GM12891 (cell line): ENCODE measurements around the gene DNAJB12.

ENCODE experiments used
- PAX5 ChIP-seq: IDR thresholded peaks from 2 replicates; pipeline ENCODE4 v1.6.1; 2011; ENCODE audit warnings: low read length, moderate library complexity, mild to moderate bottlenecking; ENCODE audit not compliant: insufficient read depth, severe bottlenecking
- POLR2A ChIP-seq: IDR thresholded peaks from 2 replicates; pipeline ENCODE4 v1.6.1; 2011; ENCODE audit warnings: low read depth, low read length, control low read depth
- POLR2AphosphoS5 ChIP-seq: IDR thresholded peaks from 2 replicates; pipeline ENCODE4 v1.6.1; 2011; ENCODE audit warnings: low read depth, low read length, control low read depth
- POU2F2 ChIP-seq: IDR thresholded peaks from 2 replicates; pipeline ENCODE4 v1.6.1; 2011; ENCODE audit warnings: low read depth, mild to moderate bottlenecking, control low read depth, low read length, moderate library complexity
- SPI1 ChIP-seq: IDR thresholded peaks from 2 replicates; pipeline ENCODE4 v1.6.1; 2011; ENCODE audit warnings: low read depth, low read length, control low read depth
- TAF1 ChIP-seq: IDR thresholded peaks from 2 replicates; pipeline ENCODE4 v1.6.1; 2011; ENCODE audit warnings: low read depth, low read length, control low read depth

DNA sequence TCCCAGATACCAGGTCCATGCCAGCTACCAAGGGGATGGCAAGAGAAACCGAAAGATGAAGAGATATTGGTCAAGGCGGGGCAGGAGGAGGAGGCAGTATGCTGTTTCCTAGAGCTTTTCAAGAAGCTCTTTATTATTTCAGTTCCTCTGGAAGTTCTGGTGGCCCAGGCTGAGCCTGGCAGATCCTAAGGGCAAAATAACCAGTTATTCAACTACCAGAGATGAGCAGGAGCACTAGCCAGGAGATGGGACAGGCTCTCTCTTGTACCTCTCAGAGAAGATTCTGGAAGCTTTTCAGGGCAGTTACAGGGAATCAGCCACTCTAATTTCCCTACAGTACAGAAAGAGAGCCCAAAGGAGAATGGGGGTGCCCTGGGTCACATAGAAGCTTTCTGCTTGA is 5.3 kb downstream of the DNAJB12 start:
- no peak for TF ChIP-seq POLR2AphosphoS5
- no peak for TF ChIP-seq POLR2A
- TF ChIP-seq TAF1 = no peak
- no peak for TF ChIP-seq POU2F2
- no peak for TF ChIP-seq PAX5
- no peak for TF ChIP-seq SPI1
